Fibroblast of the conjunctiva (primary cell): Measurements from ENCODE around the gene WDR7.

Experiments used
- DNase-seq: peaks from one replicate; pipeline ENCODE4 v3.0.0-alpha.2; 2010; ENCODE audit warnings: low read depth

WDR7 gene

DNA sequence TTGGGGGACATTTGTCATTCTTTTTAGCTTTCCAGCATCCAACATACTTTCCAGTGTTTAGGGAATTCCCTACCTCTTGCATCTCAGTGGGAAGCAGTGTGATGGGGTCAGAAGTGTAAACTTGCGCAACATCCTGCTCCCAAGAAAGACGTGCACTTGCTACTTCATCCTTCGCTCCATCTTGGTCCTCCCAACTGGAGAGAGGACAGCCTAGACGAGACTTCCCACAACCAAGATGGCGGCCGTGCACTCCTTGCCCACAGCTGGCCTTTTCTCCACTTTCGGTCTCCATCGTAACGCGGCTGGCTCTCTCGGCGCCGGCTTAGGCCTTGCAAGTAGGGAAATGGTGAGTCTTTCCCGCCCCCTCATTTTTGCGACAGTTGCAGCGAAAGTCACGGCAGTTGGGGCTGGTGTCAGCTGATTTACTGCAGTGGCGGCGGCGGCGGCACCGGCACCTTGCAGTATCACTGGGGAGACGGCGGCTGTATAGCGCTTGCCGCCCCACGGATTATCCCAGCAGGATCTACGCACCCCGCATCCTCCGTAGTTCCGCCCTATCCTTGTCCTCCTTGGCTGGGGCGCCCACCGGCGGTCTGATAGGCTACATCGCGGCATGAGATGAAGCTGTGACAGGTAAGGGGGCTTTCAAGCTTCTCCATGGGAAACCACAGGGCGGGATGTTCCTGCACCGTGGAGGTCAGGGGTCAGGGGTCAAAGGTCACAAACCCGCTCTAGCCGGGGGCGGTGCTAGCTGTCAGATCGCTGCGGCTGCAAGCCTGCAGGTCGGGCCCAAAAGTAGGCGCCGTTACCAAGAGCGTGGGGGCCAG is at the start of gene WDR7:
WDR7 (plus strand) TSS at position 416 of the 827 bp plus-strand sequence. CDS start 21,157 bp downstream, outside the sequence.
- peak; percentile 97 for DNase-seq

DNA sequence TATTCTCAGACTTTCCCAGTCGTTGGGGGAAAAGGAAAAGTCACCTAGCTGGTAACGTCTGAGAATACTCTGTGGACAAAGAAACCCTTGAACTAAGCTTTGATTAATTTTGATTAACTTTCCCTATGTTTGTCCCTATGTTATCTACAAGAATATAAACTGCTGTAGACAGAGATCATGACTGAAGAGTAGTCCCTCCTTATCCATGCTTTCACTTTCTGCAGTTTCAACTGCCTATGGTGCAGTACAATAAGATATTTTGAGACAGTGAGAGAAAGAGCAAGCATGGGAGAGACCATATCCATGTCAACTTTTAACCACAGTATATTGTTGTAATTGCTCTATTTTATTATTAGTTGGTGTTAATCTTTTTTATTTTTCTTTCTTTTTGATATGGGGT is 44.5 kb upstream of the WDR7 start:
- no peak for DNase-seq

DNA sequence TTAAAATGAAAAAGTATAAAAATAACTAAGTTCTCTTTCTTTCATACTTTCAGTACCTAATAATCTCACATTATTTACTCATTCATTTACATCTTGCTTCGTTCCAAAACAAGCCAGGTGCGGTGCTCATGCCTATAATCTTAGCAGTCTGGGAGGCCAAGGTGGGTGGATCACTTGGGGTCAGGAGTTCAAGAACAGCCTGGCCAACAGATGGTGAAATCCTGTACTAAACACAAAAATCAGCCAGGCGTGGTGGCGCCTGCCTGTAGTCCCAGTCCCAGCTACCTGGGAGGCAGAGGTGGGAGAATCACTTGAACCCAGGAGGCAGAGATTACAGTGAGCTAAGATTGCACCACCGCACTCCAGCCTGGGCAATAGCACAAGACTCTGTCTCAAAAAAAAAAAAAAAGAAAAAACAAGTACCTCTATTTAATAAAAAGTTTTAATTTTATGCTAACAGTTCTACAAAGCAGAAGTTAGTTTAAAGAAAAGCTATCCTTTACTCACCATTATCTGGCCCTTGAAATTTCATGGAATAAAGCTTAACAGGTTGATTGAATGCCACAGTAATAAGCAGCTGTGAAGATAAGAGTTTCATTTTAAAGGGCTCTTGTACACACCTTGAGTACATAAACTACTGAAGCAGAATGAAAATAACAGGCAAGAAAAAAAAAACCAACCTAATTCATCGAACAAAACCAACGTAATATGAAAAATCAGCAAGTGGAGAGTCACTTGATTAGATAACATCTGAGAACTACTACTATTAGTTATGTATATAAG is 35.2 kb upstream of the WDR7 start:
- no peak for DNase-seq

DNA sequence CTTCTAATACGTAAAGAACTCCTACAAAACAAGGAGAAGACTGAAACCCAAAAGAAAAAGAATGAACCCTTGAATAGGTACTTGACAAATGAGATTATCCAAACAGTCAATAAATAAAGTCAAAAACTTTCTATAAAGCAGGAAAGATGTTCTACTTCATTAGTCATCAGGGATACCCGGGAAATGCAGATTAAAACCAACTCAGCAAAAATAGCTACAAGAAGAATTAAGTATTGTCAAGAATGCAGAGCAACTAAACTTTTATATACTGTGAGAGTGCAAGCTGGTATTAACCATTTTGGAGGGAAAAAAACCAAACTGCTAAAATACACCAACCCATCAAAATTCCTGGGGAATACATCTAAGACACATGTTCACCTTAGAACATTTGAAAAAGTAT is 23.2 kb upstream of the WDR7 start:
- DNase-seq, result no peak

DNA sequence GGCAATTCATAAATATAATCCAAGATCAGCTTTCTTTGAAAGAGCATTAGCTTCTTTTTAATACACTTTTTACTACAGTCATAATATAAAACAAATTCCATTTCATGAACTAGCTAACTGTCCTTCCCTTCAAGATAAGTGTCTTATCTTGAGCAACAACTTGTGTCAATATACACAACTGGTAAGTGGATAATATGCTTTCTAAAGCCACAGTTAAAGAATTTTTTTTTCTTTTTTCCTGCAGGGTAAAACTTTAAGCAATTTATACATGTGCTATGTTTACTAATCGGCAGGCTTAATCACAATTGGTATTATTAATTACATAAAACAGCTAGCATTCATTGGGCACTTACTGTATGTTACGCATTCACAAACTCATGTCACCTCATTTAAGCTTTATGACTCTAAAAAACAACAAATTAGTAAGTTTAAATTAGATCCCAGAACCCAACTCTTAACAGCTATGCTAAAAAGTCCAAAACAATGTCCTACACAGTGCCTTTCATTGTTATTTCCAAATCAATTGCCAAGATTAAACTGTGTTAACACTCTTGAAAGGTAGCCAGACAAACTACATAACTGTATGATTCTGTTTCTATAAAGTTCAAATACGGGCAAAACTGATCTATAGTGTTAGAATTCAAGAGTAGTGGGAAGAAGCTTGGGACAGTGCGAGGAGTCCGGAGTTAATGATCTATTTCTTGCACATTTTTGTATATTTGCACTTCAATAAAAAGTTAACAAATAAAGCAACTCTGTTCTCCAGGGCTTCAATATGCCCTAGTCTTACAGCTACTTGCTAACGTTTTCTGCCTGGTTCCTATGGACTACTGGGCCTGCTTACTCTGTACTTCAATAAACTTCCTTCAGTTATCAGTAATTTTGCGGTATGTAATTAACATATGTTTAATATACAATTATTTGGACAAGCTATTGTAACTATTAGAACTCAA is 18.8 kb upstream of the WDR7 start:
- no peak for DNase-seq

DNA sequence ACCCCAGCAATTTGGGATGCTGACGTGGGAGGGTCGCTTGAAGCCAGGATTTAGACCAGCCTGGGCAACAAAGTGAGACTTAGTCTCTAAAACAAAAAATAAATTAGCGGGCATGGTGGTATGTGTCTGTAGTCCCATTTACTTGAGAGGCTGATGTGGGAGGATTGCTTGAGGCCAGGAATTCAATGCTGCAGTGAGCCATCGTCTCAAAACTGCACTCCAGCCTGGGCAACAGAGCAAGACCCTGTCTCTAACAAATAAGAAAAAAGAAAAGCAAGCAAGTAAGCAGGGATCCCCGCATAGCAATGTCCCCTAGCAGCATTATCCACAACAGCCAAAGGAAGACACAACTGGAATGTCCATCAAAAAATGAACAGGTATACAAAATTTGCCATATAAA is 16.2 kb upstream of the WDR7 start:
- no peak for DNase-seq

DNA sequence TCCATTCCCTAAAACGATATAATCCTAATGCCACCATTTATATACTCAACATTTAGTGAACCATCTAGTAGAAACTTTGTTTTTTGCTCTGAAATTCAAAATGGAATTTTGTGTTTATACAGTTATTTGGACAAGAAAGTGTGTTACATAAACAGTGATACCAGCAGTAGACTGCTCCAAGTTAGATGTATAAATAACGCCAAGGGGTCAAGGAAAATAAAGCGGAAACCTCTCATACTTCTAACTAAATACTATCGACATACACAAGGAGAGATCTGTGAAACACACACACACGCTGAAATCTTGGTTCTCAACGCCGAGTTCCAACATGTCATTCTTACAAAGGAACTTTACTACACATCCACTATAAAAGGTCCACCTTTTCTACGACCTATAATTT is 14.0 kb upstream of the WDR7 start:
- no peak for DNase-seq

DNA sequence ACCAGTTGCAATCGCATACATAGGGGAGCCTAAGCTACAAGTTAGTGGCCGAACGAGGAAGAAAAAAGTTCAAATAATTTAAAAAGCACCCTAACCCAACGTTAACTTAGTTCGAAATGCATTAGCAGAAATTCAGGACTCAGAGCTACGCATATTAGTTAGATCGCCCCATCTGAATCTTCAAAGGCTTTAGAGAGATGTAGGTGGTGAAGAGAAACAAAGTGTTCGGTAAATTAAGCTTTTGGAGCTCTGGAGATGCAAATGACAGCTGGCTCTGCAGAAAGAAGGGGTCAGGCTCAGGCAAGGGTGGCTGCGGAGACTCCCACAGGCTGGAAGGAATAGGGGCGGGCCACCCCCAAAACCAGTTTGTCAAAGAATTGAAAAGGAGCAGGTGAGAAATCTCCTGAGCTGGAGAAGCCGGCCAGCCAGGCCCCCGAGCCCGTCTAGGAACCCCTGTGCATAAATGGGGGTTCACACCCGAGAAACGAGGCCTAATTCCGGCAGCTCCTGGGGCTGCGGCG is 13.4 kb upstream of the WDR7 start:
- DNase-seq, result no peak

DNA sequence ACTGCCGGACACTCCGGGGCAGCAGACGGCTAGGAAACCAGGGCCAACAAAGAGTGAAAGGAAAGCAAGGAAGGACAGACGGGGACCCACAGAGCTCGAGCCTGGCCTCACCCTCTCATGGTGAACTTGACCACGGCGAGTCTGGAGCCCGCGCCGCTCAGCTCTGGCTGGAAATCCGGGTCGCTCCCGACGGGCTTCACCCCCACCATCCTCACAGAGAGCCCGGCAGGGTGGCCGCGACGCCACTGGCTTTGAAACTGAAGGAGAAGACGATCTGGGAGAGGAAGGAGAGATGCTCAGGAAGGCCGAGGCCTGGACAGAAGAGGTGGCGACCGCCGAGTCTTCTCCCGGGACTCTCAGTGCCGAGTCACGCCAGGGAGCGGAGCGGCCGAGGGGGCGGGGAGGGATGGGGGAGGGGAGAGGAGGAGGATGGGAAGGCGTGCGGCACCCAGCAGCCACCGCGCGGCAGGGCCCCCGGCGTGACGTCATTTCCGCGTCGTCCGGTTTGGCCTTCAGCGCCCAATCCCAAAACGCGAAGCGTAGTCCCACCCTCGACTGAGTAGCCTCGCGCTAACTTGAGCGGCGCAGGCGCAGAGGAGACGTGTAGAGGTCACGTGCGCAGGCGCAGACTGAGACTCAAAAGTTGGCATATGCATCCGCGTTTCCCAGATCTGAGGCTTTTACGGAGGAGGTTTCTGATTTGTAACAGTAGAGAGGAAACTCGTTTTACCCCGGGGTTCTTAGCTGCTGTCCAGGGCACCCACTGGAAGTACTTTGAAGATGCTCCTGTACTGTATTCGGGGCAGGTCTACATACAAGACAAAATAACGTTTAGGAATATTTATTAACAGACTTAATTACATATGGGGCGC is 12.7 kb upstream of the WDR7 start, which contains the start of gene TXNL1:
TXNL1 (minus strand) TSS at position 361 of the 872 bp plus-strand sequence; CDS start at position 209, 152 bp downstream.
- peak; percentile 98 for DNase-seq

DNA sequence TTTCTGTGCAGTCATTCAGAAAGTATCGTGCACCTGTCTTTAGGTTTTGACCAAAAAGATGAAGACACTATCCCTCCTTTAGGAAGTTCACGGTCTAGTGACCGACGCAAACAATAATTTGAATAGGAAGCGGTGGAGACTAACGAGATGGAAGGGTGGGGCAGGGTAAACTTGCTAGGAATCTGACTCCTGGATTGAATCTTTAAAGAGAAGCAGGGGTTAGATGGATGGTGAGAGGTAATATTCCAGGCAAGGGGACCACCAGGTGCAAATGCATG is 12.1 kb upstream of the WDR7 start:
- DNase-seq, result no peak

DNA sequence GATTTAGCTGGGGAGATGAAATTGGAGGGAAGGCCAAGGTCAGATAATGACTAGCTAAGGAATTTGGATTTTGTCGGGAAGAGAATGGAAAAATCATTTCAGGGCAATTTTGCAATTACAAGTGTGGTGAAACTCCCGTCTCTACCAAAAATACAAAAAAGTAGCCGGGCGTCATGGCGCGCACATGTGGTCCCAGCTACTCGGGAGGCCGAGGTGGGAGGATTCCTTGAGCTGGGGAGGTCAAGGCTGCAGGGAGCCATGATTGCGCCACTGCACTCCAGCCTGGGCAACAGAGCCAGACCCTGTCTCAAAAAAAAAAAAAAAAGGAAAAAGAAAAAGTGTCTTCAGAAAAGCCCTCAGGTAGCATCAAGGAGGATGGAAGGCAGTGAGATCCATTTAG is 11.6 kb upstream of the WDR7 start:
- no peak for DNase-seq

DNA sequence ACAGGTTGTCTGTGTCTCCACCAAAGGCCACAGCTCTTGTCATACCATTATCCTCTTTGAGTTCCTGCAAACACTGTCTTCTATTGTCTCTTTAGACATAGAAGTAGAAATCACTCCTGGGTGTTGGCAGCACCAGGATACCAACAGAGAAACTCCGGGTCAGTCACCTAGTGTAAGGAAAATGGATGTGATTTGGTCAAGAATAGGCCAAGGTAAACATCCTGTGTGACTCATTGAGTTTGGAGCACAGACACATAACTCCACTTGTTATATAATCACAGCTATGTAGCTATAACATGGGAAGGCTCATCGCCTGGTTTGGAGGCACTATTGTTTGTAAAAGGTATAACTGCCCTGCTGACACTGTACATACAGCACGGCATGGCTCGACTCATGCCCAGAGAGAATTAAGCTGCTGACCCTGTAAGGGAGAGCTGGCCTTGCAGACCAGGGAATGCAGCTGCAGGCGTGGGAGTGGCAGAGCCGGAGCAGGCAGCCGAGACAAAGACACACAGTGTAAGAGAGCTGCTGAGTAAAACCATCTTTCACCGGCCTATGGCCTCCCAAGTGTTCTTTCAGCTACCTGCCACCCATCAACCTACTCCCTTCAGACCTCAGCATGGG is 9.3 kb upstream of the WDR7 start:
- DNase-seq, result no peak

DNA sequence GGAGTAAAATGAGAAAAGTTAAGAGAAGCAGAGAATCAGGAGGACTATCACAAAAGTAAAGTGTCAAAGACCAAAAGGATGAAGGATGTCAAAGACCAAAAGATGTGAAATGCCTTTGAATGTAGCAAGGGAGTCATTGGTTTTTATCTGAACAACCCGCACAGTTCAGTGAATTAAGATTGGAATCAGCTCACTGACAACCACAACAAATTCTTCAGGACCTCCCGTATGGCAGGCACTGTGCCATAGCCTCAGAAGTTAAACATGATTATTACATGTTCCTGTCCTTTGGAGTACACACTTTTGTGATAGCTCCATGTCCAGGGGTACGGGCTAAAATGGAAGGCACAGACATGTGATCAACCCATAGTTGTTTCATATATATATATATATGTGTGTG is 7.8 kb upstream of the WDR7 start:
- DNase-seq, result no peak

DNA sequence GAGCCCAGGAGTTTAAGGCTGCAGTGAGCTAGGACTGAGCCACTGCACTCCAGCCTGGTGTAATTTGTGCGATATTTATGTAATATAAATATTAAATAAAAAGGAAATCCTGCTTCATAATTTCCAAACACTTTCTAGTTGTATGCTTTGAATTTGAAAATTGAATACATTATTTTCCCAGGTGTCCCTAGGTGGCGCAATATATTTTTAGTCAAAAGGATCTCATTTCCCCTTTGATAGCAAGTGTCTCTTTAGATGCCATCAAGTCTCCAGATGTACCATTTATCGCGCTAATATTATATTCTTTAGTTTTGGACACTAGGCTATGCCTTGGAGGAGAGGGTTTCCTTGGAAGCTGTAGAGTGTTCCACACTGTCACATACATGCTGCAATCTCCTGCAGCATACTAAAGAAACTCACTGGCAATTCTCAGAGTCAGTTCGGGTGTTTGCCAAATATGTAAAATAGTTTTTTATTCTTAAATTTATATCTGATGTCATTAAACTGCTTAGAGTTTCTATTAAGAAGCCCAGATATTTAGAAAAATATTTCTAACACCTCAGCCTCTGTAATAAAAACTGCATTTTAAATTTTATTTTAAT is 5.6 kb upstream of the WDR7 start:
- DNase-seq, result no peak

DNA sequence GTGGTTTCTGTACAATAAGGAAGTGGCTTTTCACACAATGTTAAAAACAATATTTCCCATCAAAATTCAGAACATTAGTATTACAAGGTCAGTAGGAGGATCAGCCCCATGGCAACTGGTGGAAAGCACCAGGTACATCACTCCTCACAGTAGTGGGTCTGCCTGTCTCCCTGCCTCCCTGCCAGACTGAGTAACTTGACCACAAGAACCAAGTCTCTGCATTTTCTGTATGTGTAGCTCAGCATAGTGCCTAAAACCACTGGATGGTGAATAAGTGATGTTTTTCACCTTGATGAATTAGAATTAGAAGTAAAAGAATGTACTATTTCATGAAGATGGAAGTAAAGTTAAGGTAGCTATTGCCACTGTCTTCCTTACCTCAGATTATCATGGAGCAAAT is 4.1 kb upstream of the WDR7 start:
- no peak for DNase-seq

DNA sequence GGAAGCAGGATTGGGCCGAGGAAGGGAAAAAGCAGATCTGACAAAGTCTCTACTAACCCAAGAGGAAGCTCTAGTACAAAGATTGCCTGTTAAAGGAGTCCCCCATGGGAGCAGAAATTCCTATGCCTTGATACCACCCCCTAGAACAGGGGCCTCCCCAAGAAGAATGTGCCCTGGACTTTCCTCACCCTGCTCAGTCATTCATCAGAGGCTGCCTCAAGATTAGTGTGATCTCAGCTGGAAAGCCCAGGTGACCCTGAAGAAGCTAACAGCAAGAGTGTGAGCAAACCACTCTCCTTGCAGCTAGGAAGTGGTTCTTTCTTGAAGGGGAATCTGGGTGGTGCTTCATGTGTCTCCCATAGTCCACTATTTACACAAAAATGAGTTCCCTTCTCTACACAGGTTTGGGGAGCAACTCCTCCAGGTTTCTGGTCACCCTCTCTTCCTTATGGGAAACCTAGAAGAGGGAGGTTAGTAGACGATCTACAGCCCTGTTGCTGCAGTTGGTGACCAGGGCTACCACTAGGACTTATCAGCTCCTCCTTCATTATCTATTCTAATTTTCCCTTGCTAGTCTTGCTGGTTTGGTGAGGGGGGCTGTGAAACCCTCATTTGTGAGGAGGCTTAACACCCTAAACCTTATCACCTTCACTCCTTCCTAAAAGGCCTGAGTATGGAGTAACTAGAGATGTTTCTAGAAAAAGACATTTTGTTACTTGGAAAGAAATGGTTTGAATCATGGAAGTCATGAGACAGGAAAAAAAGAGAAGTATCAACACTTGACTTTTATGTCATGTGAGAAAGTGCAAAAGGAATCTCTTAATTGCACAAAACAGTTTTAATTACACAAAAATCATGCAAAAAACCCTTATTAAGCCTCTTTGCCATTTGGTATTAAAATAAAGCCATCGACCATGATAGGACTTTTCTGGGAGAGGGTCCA is 2.9 kb upstream of the WDR7 start:
- DNase-seq, result no peak

DNA sequence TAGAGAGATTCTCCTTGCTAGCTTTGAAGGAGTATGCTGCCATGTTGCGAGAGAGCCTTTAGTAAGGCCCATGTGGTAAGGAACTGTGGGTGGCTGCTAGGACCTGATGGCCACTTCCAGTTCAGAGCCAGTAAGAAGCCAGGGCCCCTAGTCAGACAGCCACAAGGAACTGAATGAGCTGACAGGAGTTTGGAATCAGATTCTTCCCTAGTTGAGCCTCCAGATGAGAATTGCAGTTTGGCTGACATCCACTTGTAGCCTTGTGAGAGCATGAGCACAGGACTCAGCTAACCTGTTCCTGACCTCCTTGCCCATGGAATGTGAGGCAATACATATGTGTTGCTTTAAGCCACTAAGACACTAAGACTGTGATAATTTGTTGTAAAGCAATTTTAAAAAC is 1.2 kb upstream of the WDR7 start:
- DNase-seq, result no peak

DNA sequence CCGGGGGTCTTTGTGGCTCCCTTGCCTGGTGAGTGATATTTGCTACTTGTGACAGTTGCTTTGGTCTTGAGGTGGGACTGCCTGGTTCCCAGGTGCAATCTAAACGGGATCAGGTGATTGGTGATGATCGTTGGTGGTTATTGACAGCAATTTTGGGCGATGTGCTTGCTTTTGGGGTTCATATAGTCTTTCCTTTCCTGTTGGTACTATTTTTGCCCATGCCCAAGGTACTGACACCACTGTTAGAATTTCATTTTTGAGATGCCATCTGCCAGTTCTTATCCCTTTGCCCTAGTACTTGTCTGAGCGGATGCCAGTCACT is 573 bp downstream of the WDR7 start:
- no peak for DNase-seq

DNA sequence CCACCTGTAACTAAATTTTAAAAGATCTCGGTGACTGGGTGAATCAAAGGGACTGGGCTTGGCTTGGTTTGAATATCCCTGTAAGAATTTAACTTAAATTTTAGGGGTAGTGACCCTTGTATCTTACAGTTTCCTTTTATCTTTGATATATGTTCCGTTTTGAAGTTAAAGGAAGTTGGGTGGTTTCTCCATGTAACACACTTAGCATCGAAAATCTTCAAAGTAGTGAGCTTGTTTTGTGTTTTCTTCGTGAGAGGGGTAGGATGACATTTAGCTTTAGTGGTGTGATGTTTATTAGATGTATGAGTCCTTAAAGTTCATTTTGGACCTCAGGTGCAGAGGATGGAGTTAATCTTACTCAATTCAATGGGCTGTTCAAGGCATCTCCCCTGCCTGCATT is 1.6 kb downstream of the WDR7 start:
- no peak for DNase-seq
